Subcutaneous abdominal adipose tissue (tissue), 5 donors: ENCODE measurements around the gene FHL2.
"Not testable (repeated sequence)": the region's sequence is repeated elsewhere in the genome, so short reads cannot be mapped to it uniquely, and the experiment has no call there.

Experiments
- H3K27ac ChIP-seq: one replicate; pipeline ENCODE4 v1.7.0; 2013; ENCODE audit warnings: low read depth, mild to moderate bottlenecking, inconsistent platforms, low read length, moderate library complexity
- H3K27me3 ChIP-seq, 5 donors: one replicate each; pipeline ENCODE4 v1.7.0; 2013; ENCODE audit warnings: low read length in 5 of 5, inconsistent platforms in 1 of 5; ENCODE audit not compliant: control insufficient read depth in 5 of 5, insufficient read depth in 4 of 5
- H3K36me3 ChIP-seq, 5 donors: one replicate each; pipeline ENCODE4 v1.7.0; 2013; ENCODE audit warnings: low read length in 5 of 5; ENCODE audit not compliant: control insufficient read depth in 5 of 5, insufficient read depth in 5 of 5
- H3K4me1 ChIP-seq, 5 donors: one replicate each; pipeline ENCODE4 v1.7.0; 2013; ENCODE audit warnings: low read length in 5 of 5, mild to moderate bottlenecking in 3 of 5, moderate library complexity in 1 of 5; ENCODE audit not compliant: control insufficient read depth in 5 of 5, insufficient read depth in 5 of 5
- H3K4me3 ChIP-seq, 5 donors: one replicate each; pipeline ENCODE4 v1.7.0; 2013; ENCODE audit warnings: low read length in 5 of 5, low read depth in 1 of 5
- H3K9ac ChIP-seq, 5 donors: one replicate each; pipeline ENCODE4 v1.7.0; 2013; ENCODE audit warnings: low read length in 5 of 5, mild to moderate bottlenecking in 4 of 5, moderate library complexity in 3 of 5
- H3K9me3 ChIP-seq, 5 donors: one replicate each; pipeline ENCODE4 v1.7.0; 2013; ENCODE audit warnings: low read length in 5 of 5; ENCODE audit not compliant: control insufficient read depth in 5 of 5
- donor health status: healthy.
- donor health status: healthy.
- donor health status: healthy.
- donor health status: healthy.
- donor health status: healthy.

The FHL2 gene

GRCh38 chr2:105424836-105425235, 26.0 kb upstream of the FHL2 start:
- H3K4me3 ChIP-seq, H3K9ac ChIP-seq, H3K27ac ChIP-seq, H3K36me3 ChIP-seq, H3K27me3 ChIP-seq, H3K9me3 ChIP-seq, H3K4me1 ChIP-seq: not testable (repeated sequence)

DNA sequence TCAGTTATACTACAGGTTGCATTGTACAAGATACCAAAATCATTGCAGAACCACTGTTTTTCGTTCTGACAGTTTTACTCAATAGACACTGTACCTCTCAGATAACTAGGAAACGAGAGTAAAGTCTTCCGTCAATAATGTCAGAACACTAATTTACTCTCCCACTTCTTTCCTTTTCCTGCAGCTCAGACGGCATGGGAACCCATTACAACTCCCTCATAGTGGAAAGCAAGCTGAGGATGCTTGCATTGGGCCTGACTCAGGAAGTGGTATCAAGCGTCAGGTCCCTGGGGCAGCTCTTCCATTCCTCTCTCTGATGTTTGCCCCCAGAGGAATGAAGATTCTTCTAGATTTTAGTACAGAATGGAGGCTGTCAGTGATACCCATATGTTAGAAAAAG, 23.9 kb upstream of the FHL2 start:
- no peak overlapping the region for H3K27ac ChIP-seq
- H3K9ac ChIP-seq = no peak overlapping the region
- peaks cover 0 to 9% (median 3%) of the 10 kb centered on the region in 5 donors for H3K27me3 ChIP-seq
- no peak overlapping the region for H3K4me3 ChIP-seq
- no peaks in the 10 kb centered on the region for H3K36me3 ChIP-seq
- no peaks in the 10 kb centered on the region for H3K4me1 ChIP-seq
- peaks cover 0 to 8% (median 0%) of the 10 kb centered on the region in 5 donors for H3K9me3 ChIP-seq

DNA sequence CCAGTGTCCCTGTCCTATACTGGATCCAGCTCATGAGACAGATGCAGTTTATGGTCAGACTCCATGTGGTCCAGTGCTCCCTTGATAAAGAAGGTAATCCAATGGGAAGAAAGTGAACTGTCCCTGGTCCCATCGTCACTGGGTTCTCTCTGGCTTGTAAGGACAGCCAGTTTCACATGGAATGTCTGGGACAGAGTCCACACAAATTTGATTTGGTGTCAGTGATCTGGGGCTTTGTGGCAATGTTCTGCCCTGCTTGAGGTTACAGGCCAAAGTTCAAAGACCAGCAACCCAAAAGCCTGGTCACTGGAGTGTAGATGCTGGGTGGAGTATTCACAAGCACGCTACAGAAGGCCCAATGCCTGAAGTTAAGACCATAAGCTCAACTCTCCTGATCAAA, 22.2 kb upstream of the FHL2 start:
- peaks cover 0 to 5% (median 3%) of the 10 kb centered on the region in 5 donors for H3K27me3 ChIP-seq
- no peak overlapping the region for H3K27ac ChIP-seq
- no peak overlapping the region for H3K4me3 ChIP-seq
- H3K4me1 ChIP-seq = no peaks in the 10 kb centered on the region
- no peaks in the 10 kb centered on the region for H3K36me3 ChIP-seq
- no peak overlapping the region for H3K9ac ChIP-seq
- peaks cover 0 to 8% (median 0%) of the 10 kb centered on the region in 5 donors for H3K9me3 ChIP-seq

DNA sequence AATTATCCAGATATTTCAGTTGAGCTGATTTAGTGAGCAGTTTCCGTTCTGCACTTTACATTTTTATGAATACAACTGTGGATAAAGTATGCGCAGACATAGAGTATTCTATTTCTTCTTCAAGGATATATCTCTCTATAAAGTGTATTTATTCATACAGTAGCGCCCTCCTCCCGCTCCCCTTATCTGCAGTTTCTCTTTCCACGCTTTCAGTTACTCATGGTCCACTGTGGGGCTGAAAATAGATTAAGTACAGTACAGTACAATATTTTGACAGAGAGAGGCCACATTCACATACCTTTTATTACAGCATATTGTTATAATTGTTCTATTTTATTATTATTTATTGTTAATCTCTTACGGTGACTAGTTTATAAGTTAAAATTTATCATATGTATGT, 19.7 kb upstream of the FHL2 start:
- Histone ChIP-seq H3K9me3 (peaks cover 0 to 8% (median 0%) of the 10 kb centered on the region in 5 donors), H3K4me3 (no peak overlapping the region), H3K36me3 (no peaks in the 10 kb centered on the region), H3K9ac (no peak overlapping the region), H3K27ac (no peak overlapping the region), H3K27me3 (peaks cover 0 to 5% (median 4%) of the 10 kb centered on the region in 5 donors), H3K4me1 (no peaks in the 10 kb centered on the region)

DNA sequence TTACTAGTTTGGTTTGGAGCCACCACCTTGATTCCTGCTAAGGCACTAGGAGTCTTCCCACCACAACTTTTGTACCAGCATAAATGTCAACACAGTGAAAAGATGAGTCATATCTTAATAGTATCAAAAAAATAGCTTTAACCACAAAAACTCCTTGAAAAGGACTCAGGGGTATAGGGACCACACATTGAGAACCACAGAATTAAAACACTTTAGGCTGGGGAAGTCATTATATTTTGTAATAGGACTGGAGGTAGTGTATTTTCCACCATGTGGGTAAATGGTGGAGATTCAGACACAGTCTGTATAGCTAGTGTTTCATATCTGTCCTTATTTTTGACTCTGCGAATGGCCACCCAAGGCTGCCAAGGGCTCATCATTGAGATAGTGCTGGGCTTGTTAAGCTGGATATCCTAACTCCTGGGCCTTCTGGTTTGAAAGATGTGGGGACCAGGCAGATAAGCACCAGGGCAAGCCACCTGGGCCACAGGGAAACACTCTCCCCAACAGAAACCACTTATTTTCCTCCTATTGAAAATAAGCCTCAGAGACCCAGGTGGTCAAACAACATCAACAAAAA, 19.1 kb upstream of the FHL2 start:
- no peaks in the 10 kb centered on the region for H3K36me3 ChIP-seq
- H3K9me3 ChIP-seq = peaks cover 0 to 8% (median 0%) of the 10 kb centered on the region in 5 donors
- no peak overlapping the region for H3K27ac ChIP-seq
- no peak overlapping the region for H3K9ac ChIP-seq
- no peak overlapping the region for H3K4me3 ChIP-seq
- H3K4me1 ChIP-seq = no peaks in the 10 kb centered on the region
- H3K27me3 ChIP-seq = peaks cover 0 to 5% (median 4%) of the 10 kb centered on the region in 5 donors

DNA sequence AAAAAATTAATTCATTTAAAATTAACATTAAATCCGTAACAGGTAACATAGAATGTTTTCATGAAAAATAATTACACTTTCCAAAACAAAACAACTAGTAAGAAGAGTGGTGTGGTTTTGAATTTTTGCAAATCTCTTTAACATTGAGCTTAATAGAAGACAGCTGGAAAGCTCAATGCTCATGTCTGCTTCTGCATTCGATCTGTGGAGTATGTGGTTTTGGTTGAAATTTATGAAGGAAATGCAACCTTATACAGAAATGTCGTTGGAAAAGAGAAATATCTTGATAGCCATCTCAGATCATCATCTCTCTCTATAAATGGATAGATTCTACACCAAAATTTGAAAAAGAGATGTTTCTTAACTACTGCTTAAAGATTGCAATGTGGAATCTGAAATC, 17.3 kb upstream of the FHL2 start:
- Histone ChIP-seq H3K9ac (no peak overlapping the region), H3K4me3 (no peak overlapping the region), H3K27me3 (peaks cover 0 to 5% (median 4%) of the 10 kb centered on the region in 5 donors), H3K36me3 (no peaks in the 10 kb centered on the region), H3K4me1 (no peaks in the 10 kb centered on the region), H3K9me3 (peaks cover 0 to 8% (median 0%) of the 10 kb centered on the region in 5 donors), H3K27ac (no peak overlapping the region)

DNA sequence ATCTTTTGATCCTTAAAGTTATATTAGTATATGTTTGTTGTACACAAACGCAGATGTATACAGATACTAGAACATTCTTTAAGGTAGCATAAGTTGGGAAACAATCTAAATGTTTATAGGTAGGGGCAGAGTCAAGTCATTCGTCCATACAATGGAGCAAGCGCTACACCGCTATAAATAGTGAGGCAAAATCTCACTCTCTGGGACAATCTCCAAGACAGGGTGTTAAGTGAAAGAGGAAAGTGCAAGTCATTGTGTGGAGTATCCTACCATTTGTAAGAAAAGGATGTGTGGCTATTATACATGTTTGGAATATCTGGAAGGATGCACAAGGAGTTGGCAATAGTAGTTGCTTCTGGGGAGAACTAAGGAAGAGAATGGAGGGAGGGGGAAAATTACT, 16.2 kb upstream of the FHL2 start:
- Histone ChIP-seq H3K27me3 (peaks cover 0 to 5% (median 3%) of the 10 kb centered on the region in 5 donors), H3K4me3 (no peak overlapping the region), H3K9ac (no peak overlapping the region), H3K9me3 (peaks cover 0 to 6% (median 0%) of the 10 kb centered on the region in 5 donors), H3K4me1 (no peaks in the 10 kb centered on the region), H3K27ac (no peak overlapping the region), H3K36me3 (no peaks in the 10 kb centered on the region)

DNA sequence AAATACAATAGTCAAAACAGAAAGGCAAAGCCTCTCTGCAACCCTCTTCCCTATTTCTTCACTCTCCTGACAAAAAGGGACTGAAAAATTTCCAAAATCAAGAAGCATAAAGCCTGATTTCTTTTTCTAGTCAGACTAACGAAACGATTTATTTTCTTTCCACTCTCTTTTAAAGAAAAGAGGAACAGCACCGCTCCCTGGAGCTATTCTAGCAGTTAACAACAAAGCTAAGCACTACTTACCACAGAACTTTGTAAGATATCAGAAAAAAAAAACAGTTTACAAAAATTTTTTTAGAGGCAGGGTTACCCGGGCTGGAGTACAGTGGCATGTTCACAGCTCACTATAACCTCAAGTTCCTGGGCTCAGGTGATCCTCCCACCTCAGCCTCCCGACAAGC, 14.4 kb upstream of the FHL2 start:
- H3K27me3 ChIP-seq = peaks cover 0 to 9% (median 2%) of the 10 kb centered on the region in 5 donors
- H3K4me1 ChIP-seq = no peaks in the 10 kb centered on the region
- H3K36me3 ChIP-seq = no peaks in the 10 kb centered on the region
- H3K4me3 ChIP-seq = no peak overlapping the region
- no peak overlapping the region for H3K9ac ChIP-seq
- no peak overlapping the region for H3K27ac ChIP-seq
- H3K9me3 ChIP-seq = no peaks in the 10 kb centered on the region

GRCh38 chr2:105412584-105412983, 13.7 kb upstream of the FHL2 start:
- Histone ChIP-seq H3K27ac (no peak overlapping the region), H3K9ac (no peak overlapping the region), H3K4me3 (no peak overlapping the region), H3K4me1 (no peaks in the 10 kb centered on the region), H3K36me3 (no peaks in the 10 kb centered on the region), H3K9me3 (no peaks in the 10 kb centered on the region), H3K27me3 (peaks cover 0 to 9% (median 2%) of the 10 kb centered on the region in 5 donors)

DNA sequence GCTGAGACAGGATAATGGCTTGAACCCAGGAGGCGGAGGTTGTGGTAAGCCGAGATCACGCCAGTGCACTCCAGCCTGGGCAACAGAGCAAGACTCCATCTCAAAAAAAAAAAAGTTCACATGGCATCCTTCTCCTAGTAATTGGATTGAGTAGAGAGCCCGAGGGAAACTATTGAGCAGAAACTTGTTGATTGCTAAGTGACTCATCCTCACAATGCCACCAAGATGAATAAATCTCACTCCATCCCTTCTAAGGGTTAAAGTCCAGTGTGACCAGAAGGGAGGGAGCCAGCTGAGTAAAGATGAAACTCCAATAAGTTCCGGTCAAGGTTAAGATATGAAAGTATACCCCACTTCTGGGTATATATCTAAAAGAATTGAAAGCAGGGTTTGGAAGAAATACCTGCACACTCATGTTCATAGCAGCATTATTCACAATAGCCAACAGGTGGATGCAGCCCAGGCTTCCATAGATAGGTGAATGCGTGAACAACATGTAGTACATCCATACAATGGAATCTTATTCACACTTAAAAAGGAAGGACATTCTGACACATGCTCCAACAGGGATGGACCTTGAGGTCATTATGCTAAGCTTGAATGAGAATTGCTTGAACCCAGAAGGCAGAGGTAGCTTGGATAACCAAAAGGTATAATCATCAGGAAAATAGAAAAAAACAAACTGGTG, 13.0 kb upstream of the FHL2 start:
- Histone ChIP-seq H3K4me1 (no peaks in the 10 kb centered on the region), H3K9ac (no peak overlapping the region), H3K36me3 (no peaks in the 10 kb centered on the region), H3K27me3 (peaks cover 0 to 9% (median 2%) of the 10 kb centered on the region in 5 donors), H3K9me3 (no peaks in the 10 kb centered on the region), H3K27ac (no peak overlapping the region), H3K4me3 (no peak overlapping the region)
